ENCODE data around the gene TNC. TPM values are rescaled to one million over a fixed set of nuclear protein-coding genes. Genes with fewer than 3 reads are reported as not detected.
"Not testable (repeated sequence)": the region's sequence is repeated elsewhere in the genome, so short reads cannot be mapped to it uniquely, and the experiment has no call there.

Gene TNC
- total RNA-seq, 4 donors from 2014 or later = 79.7 to 242 (median 161) TPM

DNA sequence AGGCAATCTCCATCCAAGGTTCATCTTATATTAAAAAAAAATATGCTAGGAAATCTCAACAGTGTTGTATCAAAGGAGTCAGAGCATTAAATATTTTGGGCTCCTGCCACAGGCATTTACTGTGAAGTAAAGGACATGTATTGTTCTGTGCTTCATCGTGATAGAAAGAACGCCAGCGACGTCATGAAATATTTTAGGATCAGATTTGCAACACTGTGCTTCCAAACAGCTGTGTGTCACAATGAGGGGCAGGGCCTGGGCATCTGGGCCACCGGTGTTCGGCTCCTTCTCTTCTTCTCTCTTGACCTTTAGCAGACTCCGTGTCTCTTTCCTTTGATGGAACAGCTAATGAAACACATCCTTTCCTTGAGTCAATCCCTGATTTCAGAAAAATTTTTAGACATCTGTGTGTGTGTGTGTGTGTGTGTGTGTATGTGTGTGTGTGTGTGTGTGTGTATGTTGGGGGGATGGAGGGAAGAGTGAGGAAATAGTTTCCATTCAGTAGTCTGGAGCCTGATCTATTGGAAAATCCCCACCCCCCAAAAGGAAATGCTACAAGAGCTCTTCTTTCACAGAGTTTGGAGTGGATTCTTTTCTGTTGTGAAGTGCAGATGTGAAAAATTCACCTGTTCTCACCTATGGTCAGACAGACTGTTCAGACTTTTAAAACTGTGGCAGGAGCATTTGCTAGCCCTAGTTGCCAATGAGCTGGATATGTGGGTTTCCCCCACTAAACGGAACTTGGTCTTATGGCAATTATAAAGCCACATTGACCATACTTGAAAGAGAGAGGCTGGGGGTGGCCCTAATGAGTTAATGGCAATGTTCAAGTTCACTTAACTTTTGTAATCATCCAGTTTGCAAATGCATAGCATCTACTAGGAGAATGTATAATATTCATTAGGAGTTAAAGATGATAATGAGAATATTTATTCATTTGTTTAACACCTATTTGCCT lies 18.1 kb upstream of the TNC start:
- no peaks in the 10 kb centered on the region for H3K27me3 ChIP-seq
- H3K9me3 ChIP-seq = no peaks in the 10 kb centered on the region
- no peaks in the 10 kb centered on the region for H3K36me3 ChIP-seq
- H3K27ac ChIP-seq = no peak overlapping the region
- no peaks in the 10 kb centered on the region for H3K4me1 ChIP-seq
- DNase-seq = no peak
- TF ChIP-seq, protein P1, sequence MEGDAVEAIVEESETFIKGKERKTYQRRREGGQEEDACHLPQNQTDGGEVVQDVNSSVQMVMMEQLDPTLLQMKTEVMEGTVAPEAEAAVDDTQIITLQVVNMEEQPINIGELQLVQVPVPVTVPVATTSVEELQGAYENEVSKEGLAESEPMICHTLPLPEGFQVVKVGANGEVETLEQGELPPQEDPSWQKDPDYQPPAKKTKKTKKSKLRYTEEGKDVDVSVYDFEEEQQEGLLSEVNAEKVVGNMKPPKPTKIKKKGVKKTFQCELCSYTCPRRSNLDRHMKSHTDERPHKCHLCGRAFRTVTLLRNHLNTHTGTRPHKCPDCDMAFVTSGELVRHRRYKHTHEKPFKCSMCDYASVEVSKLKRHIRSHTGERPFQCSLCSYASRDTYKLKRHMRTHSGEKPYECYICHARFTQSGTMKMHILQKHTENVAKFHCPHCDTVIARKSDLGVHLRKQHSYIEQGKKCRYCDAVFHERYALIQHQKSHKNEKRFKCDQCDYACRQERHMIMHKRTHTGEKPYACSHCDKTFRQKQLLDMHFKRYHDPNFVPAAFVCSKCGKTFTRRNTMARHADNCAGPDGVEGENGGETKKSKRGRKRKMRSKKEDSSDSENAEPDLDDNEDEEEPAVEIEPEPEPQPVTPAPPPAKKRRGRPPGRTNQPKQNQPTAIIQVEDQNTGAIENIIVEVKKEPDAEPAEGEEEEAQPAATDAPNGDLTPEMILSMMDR (IDR thresholded peaks at IDR 0.05) = no peak
- intact Hi-C loops (cut with DNase I; ENCODE audit: low total_unique reads) = no loop called here
- no peak overlapping the region for H3K4me3 ChIP-seq

DNA sequence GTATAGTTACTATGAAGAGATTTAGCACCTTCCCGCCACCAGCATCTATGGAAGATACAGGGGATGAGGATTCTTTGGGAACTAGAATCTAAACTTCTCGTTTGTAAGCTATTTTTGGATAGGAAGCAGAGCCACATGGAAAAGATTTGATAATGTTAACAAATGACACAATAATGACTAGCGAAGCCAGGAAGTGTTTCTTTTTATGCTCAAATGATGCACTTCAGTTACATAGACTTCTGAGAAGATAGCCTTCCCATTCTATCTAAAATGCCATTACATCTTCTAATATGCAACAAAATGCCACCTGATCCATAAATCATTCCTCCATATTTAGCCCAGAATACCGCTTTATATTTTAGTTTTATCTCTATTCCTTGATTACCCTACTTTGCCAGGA lies 17.0 kb upstream of the TNC start:
- TF ChIP-seq, protein P1 (IDR thresholded peaks at IDR 0.05) = no peak
- no peak for TF ChIP-seq POLR2A (IDR thresholded peaks at IDR 0.05)
- H3K27me3 ChIP-seq = no peaks in the 10 kb centered on the region
- H3K4me3 ChIP-seq = no peak overlapping the region
- H3K36me3 ChIP-seq = no peaks in the 10 kb centered on the region
- no peak overlapping the region for H3K27ac ChIP-seq
- H3K9me3 ChIP-seq = no peaks in the 10 kb centered on the region
- H3K4me1 ChIP-seq = no peaks in the 10 kb centered on the region
- intact Hi-C loops (cut with DNase I; ENCODE audit: low total_unique reads) = no loop called here
- DNase-seq = no peak

DNA sequence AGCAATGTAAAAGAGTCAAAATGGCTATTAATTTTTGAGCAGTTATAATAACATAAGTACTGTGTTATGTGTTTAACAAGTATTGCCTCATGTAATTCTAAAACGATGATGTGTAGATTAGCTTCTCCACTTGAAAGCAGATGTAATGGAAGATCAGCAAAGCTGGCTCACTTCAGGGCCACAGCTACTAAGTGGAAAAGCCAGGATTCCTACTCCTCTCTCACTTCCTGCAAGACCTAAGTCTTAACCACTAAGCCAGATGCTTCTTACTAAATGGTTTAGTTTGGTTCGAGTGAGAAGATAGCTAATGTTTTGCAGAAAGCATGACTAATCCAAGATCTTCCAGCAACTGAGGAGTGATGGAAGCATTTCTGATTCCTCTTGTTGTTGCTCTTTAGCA lies 15.7 kb upstream of the TNC start:
- no peaks in the 10 kb centered on the region for H3K36me3 ChIP-seq
- no peak overlapping the region for H3K4me3 ChIP-seq
- intact Hi-C loops (cut with DNase I; ENCODE audit: low total_unique reads) = no loop called here
- no peaks in the 10 kb centered on the region for H3K9me3 ChIP-seq
- H3K27ac ChIP-seq = no peak overlapping the region
- DNase-seq = no peak
- no peaks in the 10 kb centered on the region for H3K27me3 ChIP-seq
- TF ChIP-seq POLR2A (IDR thresholded peaks at IDR 0.05) = no peak
- TF ChIP-seq, protein P1 (IDR thresholded peaks at IDR 0.05) = no peak
- H3K4me1 ChIP-seq = no peaks in the 10 kb centered on the region

DNA sequence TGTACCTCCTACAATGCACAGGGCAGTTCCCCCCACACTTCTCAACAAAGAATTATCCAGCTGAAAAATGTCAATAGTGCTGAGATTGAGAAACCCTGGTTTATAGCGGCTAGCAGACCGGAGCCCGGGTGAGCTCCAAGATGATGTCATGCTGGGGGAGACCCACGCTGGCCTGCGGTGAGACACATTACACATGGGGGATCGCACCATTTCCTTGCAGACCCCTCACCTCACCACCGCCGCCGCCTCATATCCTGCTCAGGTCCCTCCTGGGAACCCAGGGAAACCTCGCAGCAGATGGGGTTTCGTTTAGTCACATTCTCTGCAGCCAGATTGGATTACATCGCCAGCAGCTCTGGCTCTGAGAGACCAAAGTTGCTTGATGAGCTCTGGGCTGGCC lies 14.7 kb upstream of the TNC start:
- H3K4me1 ChIP-seq = no peaks in the 10 kb centered on the region
- no peaks in the 10 kb centered on the region for H3K27me3 ChIP-seq
- intact Hi-C loops (cut with DNase I; ENCODE audit: low total_unique reads) = no loop called here
- TF ChIP-seq, protein P1 (IDR thresholded peaks at IDR 0.05) = no peak
- no peak for TF ChIP-seq POLR2A (IDR thresholded peaks at IDR 0.05)
- no peak overlapping the region for H3K27ac ChIP-seq
- no peak overlapping the region for H3K4me3 ChIP-seq
- no peak for DNase-seq
- H3K36me3 ChIP-seq = no peaks in the 10 kb centered on the region
- no peaks in the 10 kb centered on the region for H3K9me3 ChIP-seq

DNA sequence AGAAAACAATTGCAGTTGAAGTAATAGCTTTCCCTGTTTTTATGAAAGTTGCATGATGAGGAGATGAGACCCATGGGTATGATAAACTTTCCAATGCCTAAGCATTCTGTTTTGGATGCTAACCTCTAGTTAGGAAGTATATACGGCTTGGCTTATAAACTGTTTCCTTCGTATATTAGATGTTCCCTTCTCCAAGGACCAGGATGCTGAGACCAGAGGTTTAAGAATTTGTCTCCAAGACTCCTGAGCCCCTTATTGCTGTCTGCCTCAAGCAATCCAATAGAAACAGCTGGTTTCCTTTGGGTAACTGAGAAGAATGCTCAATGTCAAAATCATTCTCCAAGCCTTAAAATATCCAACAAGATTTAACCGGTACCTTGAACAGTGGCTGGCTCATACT lies 12.2 kb upstream of the TNC start:
- no peaks in the 10 kb centered on the region for H3K36me3 ChIP-seq
- H3K9me3 ChIP-seq = no peaks in the 10 kb centered on the region
- TF ChIP-seq POLR2A (IDR thresholded peaks at IDR 0.05) = no peak
- TF ChIP-seq, protein P1 (IDR thresholded peaks at IDR 0.05) = no peak
- H3K4me3 ChIP-seq = no peak overlapping the region
- intact Hi-C loops (cut with DNase I; ENCODE audit: low total_unique reads) = no loop called here
- H3K27me3 ChIP-seq = no peaks in the 10 kb centered on the region
- H3K27ac ChIP-seq = no peak overlapping the region
- no peaks in the 10 kb centered on the region for H3K4me1 ChIP-seq
- no peak for DNase-seq

DNA sequence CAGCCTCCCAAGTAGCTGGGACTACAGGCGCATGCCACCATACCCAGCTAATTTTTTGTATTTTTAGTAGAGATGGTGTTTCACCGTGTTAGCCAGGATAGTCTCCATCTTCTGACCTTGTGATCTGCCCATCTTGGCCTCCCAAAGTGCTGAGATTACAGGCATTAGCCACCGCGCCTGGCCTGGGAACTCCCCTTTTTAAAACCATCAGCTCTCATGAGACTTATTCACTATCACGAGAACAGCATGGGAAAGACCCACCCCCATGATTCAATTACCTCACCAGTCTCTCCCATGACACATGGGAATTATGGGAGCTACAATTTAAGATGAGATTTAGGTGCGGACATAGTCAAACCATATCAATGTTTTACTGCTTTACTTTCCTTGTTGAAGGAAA lies 10.8 kb upstream of the TNC start:
- H3K9me3 ChIP-seq; H3K27ac ChIP-seq; H3K27me3 ChIP-seq; intact Hi-C loops (cut with DNase I; ENCODE audit: low total_unique reads); H3K4me3 ChIP-seq; H3K36me3 ChIP-seq; DNase-seq; H3K4me1 ChIP-seq: not testable (repeated sequence)
